ENCODE data around the gene TRIM38. TPM values are rescaled to one million over a fixed set of nuclear protein-coding genes. Genes with fewer than 3 reads are reported as not detected.

Gene TRIM38
- total RNA-seq, 4 donors from 2014 or later: 2.2 to 6.7 (median 4.6) TPM

DNA sequence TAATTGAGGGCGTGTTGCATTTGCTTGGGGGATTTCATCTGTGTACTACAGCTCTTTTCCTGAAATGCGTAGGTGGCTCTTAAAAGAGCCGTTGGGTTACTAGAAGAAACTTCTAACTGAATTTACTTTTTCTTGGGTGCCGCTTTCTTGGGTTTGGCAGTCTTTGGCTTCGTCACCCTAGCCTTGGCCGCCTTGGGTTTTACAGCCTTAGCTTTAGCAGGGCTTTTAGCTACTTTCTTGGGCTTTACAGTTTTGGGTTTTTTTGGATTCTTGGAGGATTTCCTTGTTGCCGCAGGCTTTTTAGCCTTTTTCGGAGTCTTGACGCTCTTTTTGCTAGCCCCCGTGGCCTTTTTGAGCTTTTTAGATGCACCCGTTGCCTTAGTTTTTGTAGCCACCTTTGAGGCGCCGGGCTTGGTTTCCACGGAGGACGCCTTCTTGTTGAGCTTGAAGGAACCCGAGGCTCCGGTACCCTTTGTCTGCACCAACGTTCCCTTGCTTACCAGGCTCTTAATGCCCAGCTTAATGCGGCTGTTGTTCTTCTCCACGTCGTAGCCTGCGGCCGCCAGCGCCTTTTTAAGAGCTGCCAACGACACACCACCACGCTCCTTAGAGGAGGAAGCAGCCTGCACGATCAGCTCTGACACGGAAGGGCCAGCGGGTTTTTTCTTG, 54.5 kb downstream of the TRIM38 start:
- Histone ChIP-seq H3K27ac (peak overlapping the region in 3 of 4 donors; percentile 11 to 72 (median 32)), H3K4me3 (peak overlapping the region; percentile 23 to 43 (median 38)), H3K4me1 (peaks cover 4% of the 10 kb centered on the region in 2 donors), H3K9me3 (no peaks in the 10 kb centered on the region), H3K27me3 (peaks cover 20 to 54% (median 53%) of the 10 kb centered on the region in 3 donors), H3K36me3 (no peaks in the 10 kb centered on the region)
- in situ Hi-C loops (cut with MboI; ENCODE audit: low sequenced_read_pairs in 4 of 4): no loop called here
- intact Hi-C loops (cut with DNase I; ENCODE audit: low total_unique reads): no loop called here
- ATAC-seq (no peak), DNase-seq (no peak)
- TF ChIP-seq, protein P1, sequence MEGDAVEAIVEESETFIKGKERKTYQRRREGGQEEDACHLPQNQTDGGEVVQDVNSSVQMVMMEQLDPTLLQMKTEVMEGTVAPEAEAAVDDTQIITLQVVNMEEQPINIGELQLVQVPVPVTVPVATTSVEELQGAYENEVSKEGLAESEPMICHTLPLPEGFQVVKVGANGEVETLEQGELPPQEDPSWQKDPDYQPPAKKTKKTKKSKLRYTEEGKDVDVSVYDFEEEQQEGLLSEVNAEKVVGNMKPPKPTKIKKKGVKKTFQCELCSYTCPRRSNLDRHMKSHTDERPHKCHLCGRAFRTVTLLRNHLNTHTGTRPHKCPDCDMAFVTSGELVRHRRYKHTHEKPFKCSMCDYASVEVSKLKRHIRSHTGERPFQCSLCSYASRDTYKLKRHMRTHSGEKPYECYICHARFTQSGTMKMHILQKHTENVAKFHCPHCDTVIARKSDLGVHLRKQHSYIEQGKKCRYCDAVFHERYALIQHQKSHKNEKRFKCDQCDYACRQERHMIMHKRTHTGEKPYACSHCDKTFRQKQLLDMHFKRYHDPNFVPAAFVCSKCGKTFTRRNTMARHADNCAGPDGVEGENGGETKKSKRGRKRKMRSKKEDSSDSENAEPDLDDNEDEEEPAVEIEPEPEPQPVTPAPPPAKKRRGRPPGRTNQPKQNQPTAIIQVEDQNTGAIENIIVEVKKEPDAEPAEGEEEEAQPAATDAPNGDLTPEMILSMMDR (IDR thresholded peaks at IDR 0.05 in 4 of 5, conservative IDR thresholded peaks at IDR 0.05 in 1 of 5): no peak
- no peak for TF ChIP-seq POLR2A (IDR thresholded peaks at IDR 0.05)

DNA sequence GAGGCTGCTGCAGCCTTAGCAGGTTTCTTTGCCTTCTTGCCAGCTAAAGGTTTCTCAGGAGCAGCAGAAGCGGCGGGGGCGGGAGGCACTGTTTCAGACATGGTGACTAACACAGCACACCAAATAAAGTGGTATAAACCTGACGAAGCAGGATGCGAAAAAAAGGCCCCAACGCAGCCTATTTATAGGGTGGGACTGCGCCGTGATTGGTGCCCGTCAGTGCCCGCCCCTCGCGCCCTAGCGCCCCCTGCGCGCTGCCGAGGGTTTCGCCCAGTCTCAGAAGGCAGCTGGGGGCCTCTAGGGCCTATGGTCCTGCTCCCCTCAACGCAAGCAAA, 55.0 kb downstream of the TRIM38 start:
- DNase-seq: peak in 1 of 2 donors; percentile 37
- intact Hi-C loops (cut with DNase I; ENCODE audit: low total_unique reads): no loop called here

DNA sequence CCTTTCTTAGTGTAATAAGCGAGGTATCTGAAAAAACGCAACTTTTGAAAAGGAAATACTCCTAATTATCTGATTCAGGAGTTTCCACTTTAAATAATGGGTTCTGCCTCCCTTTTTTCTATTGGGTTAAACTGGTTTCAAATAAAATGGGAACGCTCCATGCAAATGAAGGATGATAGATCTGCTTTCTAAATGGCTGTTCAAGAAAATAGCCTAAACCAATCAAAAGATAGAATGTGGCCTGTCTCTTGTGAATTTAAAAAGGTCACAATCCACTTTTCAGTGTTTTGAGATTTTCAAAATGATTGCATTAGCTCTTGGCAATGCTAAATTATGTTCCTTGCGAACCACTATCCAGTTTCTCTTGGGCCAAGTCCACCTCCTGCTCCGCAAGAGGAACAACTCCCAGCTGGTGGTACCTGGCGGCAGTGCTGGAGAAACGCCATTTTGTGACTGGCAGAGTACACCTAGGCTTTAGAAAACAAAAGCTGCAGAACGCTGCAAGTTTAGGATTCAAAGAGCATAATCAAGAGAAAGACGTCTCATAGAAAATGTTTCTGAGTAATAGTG, 56.7 kb downstream of the TRIM38 start:
- no peak overlapping the region for H3K27ac ChIP-seq

More for the DNA sequence above, 55.0 kb downstream of the TRIM38 start:
- H3K9me3 ChIP-seq: no peaks in the 10 kb centered on the region
- no peak for ATAC-seq
- H3K4me1 ChIP-seq: peaks cover 4% of the 10 kb centered on the region in 2 donors
- H3K27ac ChIP-seq: peak overlapping the region in 2 of 4 donors; percentile 32 to 72
- peaks cover 20 to 59% (median 53%) of the 10 kb centered on the region in 3 donors for H3K27me3 ChIP-seq
- TF ChIP-seq, protein P1 (IDR thresholded peaks at IDR 0.05 in 4 of 5, conservative IDR thresholded peaks at IDR 0.05 in 1 of 5): no peak
- TF ChIP-seq POLR2A (IDR thresholded peaks at IDR 0.05): no peak
- in situ Hi-C loops (cut with MboI; ENCODE audit: low sequenced_read_pairs in 4 of 4): no loop called here
- no peaks in the 10 kb centered on the region for H3K36me3 ChIP-seq
- peak overlapping the region; percentile 23 to 43 (median 38) for H3K4me3 ChIP-seq

DNA sequence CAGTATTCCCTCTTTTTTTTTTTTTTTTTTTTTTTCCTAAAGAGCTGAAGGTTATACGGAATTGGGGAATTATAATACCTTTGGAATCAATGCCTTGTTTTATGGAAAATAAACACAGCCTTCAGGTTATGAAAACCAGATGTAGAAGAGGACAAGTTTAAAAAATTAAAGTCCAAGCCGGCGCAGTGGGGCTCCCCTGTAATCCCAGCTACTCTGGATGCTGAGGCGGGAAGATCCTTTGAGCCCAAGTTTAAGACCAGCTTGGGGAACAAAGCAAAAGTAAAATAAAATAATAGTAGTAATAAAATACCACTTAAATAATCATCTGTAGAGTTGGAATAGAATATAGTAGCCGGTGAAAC, 57.3 kb downstream of the TRIM38 start:
- TF ChIP-seq POLR2A (IDR thresholded peaks at IDR 0.05): no peak
- TF ChIP-seq, protein P1 (IDR thresholded peaks at IDR 0.05 in 4 of 5, conservative IDR thresholded peaks at IDR 0.05 in 1 of 5): no peak
- in situ Hi-C loops (cut with MboI; ENCODE audit: low sequenced_read_pairs in 4 of 4): no loop called here

More for the DNA sequence above, 56.7 kb downstream of the TRIM38 start:
- no peak for DNase-seq
- Histone ChIP-seq H3K4me1 (peaks cover 4% of the 10 kb centered on the region in 2 donors), H3K9me3 (no peaks in the 10 kb centered on the region), H3K27me3 (peaks cover 20 to 65% (median 53%) of the 10 kb centered on the region in 3 donors), H3K36me3 (no peaks in the 10 kb centered on the region), H3K4me3 (no peak overlapping the region)
- TF ChIP-seq, protein P1 (IDR thresholded peaks at IDR 0.05 in 4 of 5, conservative IDR thresholded peaks at IDR 0.05 in 1 of 5): no peak
- no peak for TF ChIP-seq POLR2A (IDR thresholded peaks at IDR 0.05)
- no peak for ATAC-seq
- in situ Hi-C loops (cut with MboI; ENCODE audit: low sequenced_read_pairs in 4 of 4): no loop called here
- intact Hi-C loops (cut with DNase I; ENCODE audit: low total_unique reads): no loop called here

More for the DNA sequence above, 57.3 kb downstream of the TRIM38 start:
- ATAC-seq (no peak), DNase-seq (no peak)
- no peaks in the 10 kb centered on the region for H3K9me3 ChIP-seq
- H3K4me3 ChIP-seq: peak overlapping the region; percentile 59 to 81 (median 74)
- intact Hi-C loops (cut with DNase I; ENCODE audit: low total_unique reads): loop anchor here (5.0 to 10.0 kb wide), 5 partner anchors 152 to 1875 kb away; partner anchors contain the start of gene ZNF184
- peaks cover 4% of the 10 kb centered on the region in 2 donors for H3K4me1 ChIP-seq
- H3K36me3 ChIP-seq: no peaks in the 10 kb centered on the region
- peak overlapping the region; percentile 86 to 94 (median 89) for H3K27ac ChIP-seq
- H3K27me3 ChIP-seq: peaks cover 20 to 65% (median 53%) of the 10 kb centered on the region in 3 donors
